ENCODE measurements around the gene YY1.

DNA sequence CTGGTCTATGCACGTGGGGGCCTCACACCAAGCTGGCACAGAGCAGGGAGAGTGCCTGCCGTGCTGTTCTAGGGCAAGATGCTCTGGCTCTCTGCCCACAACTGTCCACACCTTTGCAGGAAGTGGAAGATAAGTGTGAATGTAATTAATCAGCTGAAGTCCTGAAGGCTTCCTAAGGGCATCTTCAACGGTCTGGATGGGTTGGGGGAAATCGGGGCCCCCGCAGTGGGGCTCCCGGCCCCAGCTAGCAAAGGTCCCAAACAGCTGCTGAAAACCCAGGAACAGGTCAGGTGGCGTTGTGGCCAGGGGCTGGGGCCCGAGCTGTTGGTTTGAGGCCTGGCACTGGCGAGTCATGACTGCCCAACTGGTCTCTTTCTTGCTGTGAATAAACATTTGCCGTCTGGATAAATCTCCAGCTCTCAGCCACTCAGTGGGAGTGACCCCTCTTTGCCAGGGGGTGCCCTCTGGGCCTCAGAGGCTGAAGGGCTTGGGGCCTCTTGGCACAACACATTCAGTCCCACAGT, 74.0 kb downstream of the YY1 start:
- TF ChIP-seq, protein P1, sequence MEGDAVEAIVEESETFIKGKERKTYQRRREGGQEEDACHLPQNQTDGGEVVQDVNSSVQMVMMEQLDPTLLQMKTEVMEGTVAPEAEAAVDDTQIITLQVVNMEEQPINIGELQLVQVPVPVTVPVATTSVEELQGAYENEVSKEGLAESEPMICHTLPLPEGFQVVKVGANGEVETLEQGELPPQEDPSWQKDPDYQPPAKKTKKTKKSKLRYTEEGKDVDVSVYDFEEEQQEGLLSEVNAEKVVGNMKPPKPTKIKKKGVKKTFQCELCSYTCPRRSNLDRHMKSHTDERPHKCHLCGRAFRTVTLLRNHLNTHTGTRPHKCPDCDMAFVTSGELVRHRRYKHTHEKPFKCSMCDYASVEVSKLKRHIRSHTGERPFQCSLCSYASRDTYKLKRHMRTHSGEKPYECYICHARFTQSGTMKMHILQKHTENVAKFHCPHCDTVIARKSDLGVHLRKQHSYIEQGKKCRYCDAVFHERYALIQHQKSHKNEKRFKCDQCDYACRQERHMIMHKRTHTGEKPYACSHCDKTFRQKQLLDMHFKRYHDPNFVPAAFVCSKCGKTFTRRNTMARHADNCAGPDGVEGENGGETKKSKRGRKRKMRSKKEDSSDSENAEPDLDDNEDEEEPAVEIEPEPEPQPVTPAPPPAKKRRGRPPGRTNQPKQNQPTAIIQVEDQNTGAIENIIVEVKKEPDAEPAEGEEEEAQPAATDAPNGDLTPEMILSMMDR (conservative IDR thresholded peaks at IDR 0.05; ENCODE audit: low read depth, low read length) = no peak
- TF ChIP-seq CEBPB (IDR thresholded peaks at IDR 0.05; ENCODE audit: low read depth, low read length) (no peak), POLR2A (IDR thresholded peaks at IDR 0.05; ENCODE audit: low read depth, low read length) (no peak), RAD21 (IDR thresholded peaks at IDR 0.05; ENCODE audit: low read length) (no peak), FOS (IDR thresholded peaks at IDR 0.05; ENCODE audit: low read depth, low read length) (no peak), MAFK (IDR thresholded peaks at IDR 0.05; ENCODE audit: low read depth, low read length) (no peak), MXI1 (IDR thresholded peaks at IDR 0.05; ENCODE audit: borderline replicate concordance, low read depth, low read length) (no peak), BHLHE40 (IDR thresholded peaks at IDR 0.05; ENCODE audit: low read depth, low read length) (no peak), NFE2L2 (IDR thresholded peaks at IDR 0.05; ENCODE audit: low read depth, low read length) (no peak), RFX5 (IDR thresholded peaks at IDR 0.05; ENCODE audit: low read depth, low read length) (no peak)
